ENCODE results near the gene CITED2. TPM values are rescaled to one million over a fixed set of nuclear protein-coding genes. Genes with fewer than 3 reads are reported as not detected.

CITED2 gene
- polyA plus RNA-seq, 1 of the 3 experiments (the other 2 are of a cell fraction) = 173 TPM

- no peak for DNase-seq
- peaks cover 18 to 27% of the 10 kb centered on the region in 2 experiments for H3K36me3 ChIP-seq (replicated peaks in 1 of 2; ENCODE audit: control insufficient read depth in 1 of 2, insufficient read depth in 2 of 2, low read length in 1 of 2)
- POLR2A ChIA-PET = interaction anchor here (0.6 kb wide), 1 partner anchor 183 kb away, joined by 3 read pairs; no protein-coding TSS in a partner anchor
- H4K20me1 ChIP-seq (ENCODE audit: insufficient read depth) = peaks cover 31% of the 10 kb centered on the region
- CTCF ChIA-PET = interaction anchor here (0.6 to 2.2 kb wide), 2 partner anchors 66 to 1070 kb away, joined by 4 to 20 read pairs; no protein-coding TSS in a partner anchor
- peaks cover 18 to 30% of the 10 kb centered on the region in 2 experiments for H3K4me1 ChIP-seq (ENCODE audit: control insufficient read depth in 1 of 2, insufficient read depth in 2 of 2, low read depth in 1 of 2, low read length in 1 of 2)
- no peak overlapping the region for H2AFZ ChIP-seq (ENCODE audit: low read depth)
- no peaks in the 10 kb centered on the region for H3K9me2 ChIP-seq
- H3K9me3 ChIP-seq = no peaks in the 10 kb centered on the region
- peak overlapping the region; percentile 72 to 95; a peak in 3 of 4 replicates for H3K4me3 ChIP-seq (ENCODE audit: low read depth in 2 of 2, low read length in 1 of 2)
- 90% methylated on average over 3 of the region's 3 CpGs for WGBS (ENCODE audit: low lambda C conversion rate)
- TF ChIP-seq RFX5 (IDR thresholded peaks at IDR 0.05; ENCODE audit: low read length) (no peak), POLR2AphosphoS5 (IDR thresholded peaks at IDR 0.05; ENCODE audit: low read depth, low read length) (0 out of 2 replicates have a peak, but pooled peaks have one; percentile 8), TAF1 (IDR thresholded peaks at IDR 0.05; ENCODE audit: borderline replicate concordance, low read depth, low read length) (no peak)
- H3K79me2 ChIP-seq (ENCODE audit: insufficient read depth) = peaks cover 40% of the 10 kb centered on the region
- peak overlapping the region; percentile 85; the same call in 1 of the 2 replicates for H3K4me2 ChIP-seq
- H3K9ac ChIP-seq = peak overlapping the region; percentile 98
- H3F3A ChIP-seq (replicated peaks; ENCODE audit: insufficient read depth) = peaks cover 45% of the 10 kb centered on the region
- peak overlapping the region; percentile 76 to 91; a peak in 3 of 4 replicates for H3K27ac ChIP-seq (ENCODE audit: low read depth in 2 of 2, low read length in 1 of 2)
- H3K27me3 ChIP-seq (ENCODE audit: insufficient read depth) = no peaks in the 10 kb centered on the region
These were observed 3.5 kb downstream of the CITED2 start for GRCh38 chr6:139370999-139371345.

- peaks cover 45% of the 10 kb centered on the region for H3F3A ChIP-seq (replicated peaks; ENCODE audit: insufficient read depth)
- peak overlapping the region; percentile 85; the same call in 1 of the 2 replicates for H3K4me2 ChIP-seq
- no peak overlapping the region for H2AFZ ChIP-seq (ENCODE audit: low read depth)
- ChIA-PET CTCF (interaction anchor here (0.6 to 2.2 kb wide), 16 partner anchors 10 to 1551 kb away, joined by 3 to 20 read pairs (median 4); no protein-coding TSS in a partner anchor), POLR2A (interaction anchor here (0.6 kb wide), 1 partner anchor 183 kb away, joined by 3 read pairs; no protein-coding TSS in a partner anchor)
- no peaks in the 10 kb centered on the region for H3K27me3 ChIP-seq (ENCODE audit: insufficient read depth)
- no peak for DNase-seq
- peak overlapping the region; percentile 76 to 91; a peak in 3 of 4 replicates for H3K27ac ChIP-seq (ENCODE audit: low read depth in 2 of 2, low read length in 1 of 2)
- H3K9me3 ChIP-seq = no peaks in the 10 kb centered on the region
- peaks cover 15 to 30% of the 10 kb centered on the region in 2 experiments for H3K4me1 ChIP-seq (ENCODE audit: control insufficient read depth in 1 of 2, insufficient read depth in 2 of 2, low read depth in 1 of 2, low read length in 1 of 2)
- peaks cover 40% of the 10 kb centered on the region for H3K79me2 ChIP-seq (ENCODE audit: insufficient read depth)
- H3K36me3 ChIP-seq (replicated peaks in 1 of 2; ENCODE audit: control insufficient read depth in 1 of 2, insufficient read depth in 2 of 2, low read length in 1 of 2) = peaks cover 18 to 27% of the 10 kb centered on the region in 2 experiments
- H3K4me3 ChIP-seq (ENCODE audit: low read depth in 2 of 2, low read length in 1 of 2) = peak overlapping the region; percentile 72 to 95; a peak in 2 of 4 replicates
- H3K9me2 ChIP-seq = no peaks in the 10 kb centered on the region
- 62% methylated on average over 5 of the region's 5 CpGs for WGBS (ENCODE audit: low lambda C conversion rate)
- H3K9ac ChIP-seq = peak overlapping the region; percentile 98; the same call in 1 of the 2 replicates
- H4K20me1 ChIP-seq (ENCODE audit: insufficient read depth) = peaks cover 31% of the 10 kb centered on the region
- TF ChIP-seq TAF1 (IDR thresholded peaks at IDR 0.05; ENCODE audit: borderline replicate concordance, low read depth, low read length) (no peak), CHD2 (IDR thresholded peaks at IDR 0.05; ENCODE audit: low read length, partially characterized antibody) (no peak), NFIC (IDR thresholded peaks at IDR 0.05; ENCODE audit: borderline replicate concordance) (no peak), MEF2A (IDR thresholded peaks at IDR 0.05; ENCODE audit: borderline replicate concordance, low read depth) (0 out of 2 replicates have a peak, but pooled peaks have one; percentile 2), POLR2AphosphoS5 (IDR thresholded peaks at IDR 0.05; ENCODE audit: low read depth, low read length) (0 out of 2 replicates have a peak, but pooled peaks have one; percentile 12), MAX (IDR thresholded peaks at IDR 0.05; ENCODE audit: low read depth) (no peak), GABPA (IDR thresholded peaks at IDR 0.05; ENCODE audit: low read depth) (0 out of 2 replicates have a peak, but pooled peaks have one; percentile 9), RXRA (IDR thresholded peaks at IDR 0.05; ENCODE audit: borderline replicate concordance, low read depth) (no peak), TCF12 (IDR thresholded peaks at IDR 0.05) (peak; percentile 31), NRF1 (IDR thresholded peaks at IDR 0.05; ENCODE audit: low read depth, low read length) (no peak), SIN3A (IDR thresholded peaks at IDR 0.05; ENCODE audit: borderline replicate concordance, low read depth, low read length) (0 out of 2 replicates have a peak, but pooled peaks have one; percentile 29), USF1 (IDR thresholded peaks at IDR 0.05; ENCODE audit: borderline replicate concordance, low read depth) (no peak), RCOR1 (IDR thresholded peaks at IDR 0.05; ENCODE audit: low read length) (no peak), FOSL2 (IDR thresholded peaks at IDR 0.05; ENCODE audit: borderline replicate concordance, low read depth) (no peak), USF2 (IDR thresholded peaks at IDR 0.05; ENCODE audit: borderline replicate concordance, low read depth, low read length) (no peak), REST (IDR thresholded peaks at IDR 0.05; ENCODE audit: low read depth, low read length) (no peak), FOXJ3 (CRISPR knock-in tag; IDR thresholded peaks at IDR 0.05) (no peak), PBX3 (IDR thresholded peaks at IDR 0.05) (no peak)
These were observed 4.0 kb downstream of the CITED2 start for GRCh38 chr6:139370283-139370998.
